ENCODE data around the gene TMEM202. TPM values are rescaled to one million over a fixed set of nuclear protein-coding genes. Genes with fewer than 3 reads are reported as not detected.

TMEM202 gene
- total RNA-seq, 6 donors from 2014 or later: not detected

GRCh38 chr15:72451224-72451623 is 53.1 kb downstream of the TMEM202 start:
- no peaks in the 10 kb centered on the region for H3K36me3 ChIP-seq
- H3K4me1 ChIP-seq: no peaks in the 10 kb centered on the region
- 87% methylated on average over 9 of the region's 9 CpGs for WGBS, 2 donors
- no peak overlapping the region for H3K27ac ChIP-seq
- no peak overlapping the region for H3K4me3 ChIP-seq
- ATAC-seq (ENCODE audit: low FRiP score in 2 of 2) (no peak), DNase-seq (peak in 1 of 2 donors; percentile 50)
- TF ChIP-seq CTCF (IDR thresholded peaks at IDR 0.05): no peak
- TF ChIP-seq POLR2AphosphoS5 (IDR thresholded peaks at IDR 0.05): no peak
- no peak for TF ChIP-seq EP300 (IDR thresholded peaks at IDR 0.05)
- TF ChIP-seq POLR2A (IDR thresholded peaks at IDR 0.05): no peak
- no peaks in the 10 kb centered on the region for H3K9me3 ChIP-seq
- no peaks in the 10 kb centered on the region for H3K27me3 ChIP-seq

DNA sequence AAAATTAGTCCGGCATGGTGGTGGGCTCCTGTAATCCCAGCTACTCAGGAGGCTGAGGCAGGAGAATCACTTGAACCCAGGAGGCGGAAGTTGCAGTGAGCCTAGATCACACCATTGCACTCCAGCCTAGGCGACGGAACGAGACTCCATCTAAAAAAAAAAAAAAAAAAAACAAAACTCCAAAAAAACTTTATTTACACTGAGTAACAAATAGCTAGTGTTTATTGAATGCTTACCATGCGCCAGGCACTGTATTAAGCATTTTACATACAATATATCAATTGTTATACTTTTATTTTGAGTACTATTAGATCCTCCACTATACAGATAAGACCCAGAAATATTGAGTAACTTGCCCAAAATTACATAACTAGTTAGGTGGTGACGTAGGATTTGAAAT is 58.6 kb downstream of the TMEM202 start:
- ATAC-seq (ENCODE audit: low FRiP score in 2 of 2) (no peak), DNase-seq (no peak)
- Histone ChIP-seq H3K9me3 (no peaks in the 10 kb centered on the region), H3K4me1 (no peaks in the 10 kb centered on the region), H3K27me3 (no peaks in the 10 kb centered on the region), H3K27ac (no peak overlapping the region), H3K4me3 (no peak overlapping the region), H3K36me3 (no peaks in the 10 kb centered on the region)
- WGBS, 2 donors: 92 to 94% methylated on average over 7 of the region's 7 CpGs
- no peak for TF ChIP-seq EP300 (IDR thresholded peaks at IDR 0.05)
- TF ChIP-seq POLR2AphosphoS5 (IDR thresholded peaks at IDR 0.05): no peak
- TF ChIP-seq CTCF (IDR thresholded peaks at IDR 0.05): no peak
- no peak for TF ChIP-seq POLR2A (IDR thresholded peaks at IDR 0.05)

Other genes with a start within 250 kb of the TMEM202 start
- gene GRAMD2A, start 200.5 kb upstream of the TMEM202 start, total RNA-seq: 10 to 100 TPM; 26.7 to 52.4 (median 32.9) TPM
- 100 to 1,000 TPM; 278 to 569 (median 393) TPM for gene PKM, start 167.1 kb upstream of the TMEM202 start, total RNA-seq
- 100 to 1,000 TPM in 1 of 6 donors, 10 to 100 TPM in 5; 54.9 to 140 (median 71.4) TPM for gene PARP6, start 125.8 kb upstream of the TMEM202 start, total RNA-seq
- gene CELF6, start 78.1 kb upstream of the TMEM202 start, total RNA-seq: 10 to 100 TPM in 2 of 6 donors, 1 to 10 TPM in 2, under 1 TPM in 2; 0.61 to 29.3 (median 3.4) TPM
- 100 to 1,000 TPM in 5 of 6 donors, 10 to 100 TPM in 1; 80.5 to 256 (median 149) TPM for gene HEXA, start 22.3 kb upstream of the TMEM202 start, total RNA-seq
- 100 to 1,000 TPM in 2 of 6 donors, 10 to 100 TPM in 4; 43.0 to 155 (median 85.4) TPM for gene ARIH1, start 76.0 kb downstream of the TMEM202 start, total RNA-seq

All from upper lobe of left lung (tissue), 6 donors.